Measurements from ENCODE around the gene ARHGAP15. TPM values are rescaled to one million over a fixed set of nuclear protein-coding genes. Genes with fewer than 3 reads are reported as not detected.

The ARHGAP15 gene
- polyA plus RNA-seq, 2 of the 4 experiments (the other 2 are of a cell fraction): 0.34 TPM; not detected in 1

DNA sequence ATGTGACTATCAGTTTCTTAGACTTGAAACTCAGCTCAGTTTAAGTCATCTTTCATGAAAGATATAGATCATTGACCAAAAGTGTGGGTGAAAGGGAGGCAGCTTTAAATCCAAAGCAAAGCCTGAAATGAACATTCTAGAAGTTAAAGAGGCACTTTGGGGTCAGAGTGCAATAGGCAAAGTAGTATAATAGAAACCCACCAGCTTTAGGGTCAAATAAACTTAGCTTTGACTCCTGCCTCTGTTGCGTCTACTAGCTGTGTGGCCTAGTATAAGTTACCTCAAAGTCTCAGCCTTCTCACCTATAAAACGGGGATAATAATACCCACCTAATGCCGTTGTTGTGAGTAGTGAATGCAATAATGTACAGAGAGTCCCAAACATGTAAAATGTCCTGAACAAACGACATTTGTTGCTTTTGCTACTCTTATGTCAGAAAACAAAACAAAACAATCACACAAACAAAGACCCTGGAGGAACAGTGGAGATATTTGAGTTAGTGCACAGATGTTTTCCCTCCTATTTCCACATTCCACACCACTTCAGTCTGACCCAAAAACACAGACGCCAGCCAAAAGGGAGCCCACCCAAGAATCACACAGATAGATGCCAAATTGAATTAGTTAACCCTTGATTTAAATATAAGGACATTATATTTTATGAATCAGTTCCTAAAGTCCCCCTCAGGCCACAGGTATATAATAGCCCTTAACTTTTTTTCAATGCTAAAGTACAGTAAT is 657.0 kb downstream of the ARHGAP15 start:
- Histone ChIP-seq H3K9me3 (no peaks in the 10 kb centered on the region), H3K4me3 (no peak overlapping the region), H3K4me1 (no peaks in the 10 kb centered on the region), H3K27ac (no peak overlapping the region), H3K4me2 (no peak overlapping the region)
- ChIA-PET CTCF (no interaction called here), POLR2A (no interaction called here)
- ATAC-seq (no peak), DNase-seq (ENCODE audit: low read depth in 1 of 2, low spot score in 1 of 2) (no peak), FAIRE-seq (no peak)
- WGBS (ENCODE audit: missing lambda C conversion rate): 29% methylated on average over 5 of the region's 5 CpGs
- TF ChIP-seq, protein P1, sequence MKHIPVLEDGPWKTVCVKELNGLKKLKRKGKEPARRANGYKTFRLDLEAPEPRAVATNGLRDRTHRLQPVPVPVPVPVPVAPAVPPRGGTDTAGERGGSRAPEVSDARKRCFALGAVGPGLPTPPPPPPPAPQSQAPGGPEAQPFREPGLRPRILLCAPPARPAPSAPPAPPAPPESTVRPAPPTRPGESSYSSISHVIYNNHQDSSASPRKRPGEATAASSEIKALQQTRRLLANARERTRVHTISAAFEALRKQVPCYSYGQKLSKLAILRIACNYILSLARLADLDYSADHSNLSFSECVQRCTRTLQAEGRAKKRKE (CRISPR knock-in tag; IDR thresholded peaks at IDR 0.05; ENCODE audit: low read depth): no peak
- no peak for TF ChIP-seq EHF (CRISPR knock-in tag; IDR thresholded peaks at IDR 0.05)
- no peak for TF ChIP-seq MYC (IDR thresholded peaks at IDR 0.05; ENCODE audit: borderline replicate concordance, low read length)
- TF ChIP-seq, protein P2, sequence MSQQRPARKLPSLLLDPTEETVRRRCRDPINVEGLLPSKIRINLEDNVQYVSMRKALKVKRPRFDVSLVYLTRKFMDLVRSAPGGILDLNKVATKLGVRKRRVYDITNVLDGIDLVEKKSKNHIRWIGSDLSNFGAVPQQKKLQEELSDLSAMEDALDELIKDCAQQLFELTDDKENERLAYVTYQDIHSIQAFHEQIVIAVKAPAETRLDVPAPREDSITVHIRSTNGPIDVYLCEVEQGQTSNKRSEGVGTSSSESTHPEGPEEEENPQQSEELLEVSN (IDR thresholded peaks at IDR 0.05; ENCODE audit: borderline replicate concordance, low read depth): no peak
- no peak for TF ChIP-seq KDM1A (IDR thresholded peaks at IDR 0.05; ENCODE audit: low read depth)
- TF ChIP-seq, protein P3, sequence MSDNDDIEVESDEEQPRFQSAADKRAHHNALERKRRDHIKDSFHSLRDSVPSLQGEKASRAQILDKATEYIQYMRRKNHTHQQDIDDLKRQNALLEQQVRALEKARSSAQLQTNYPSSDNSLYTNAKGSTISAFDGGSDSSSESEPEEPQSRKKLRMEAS (IDR thresholded peaks at IDR 0.05): no peak
- TF ChIP-seq CHD2 (IDR thresholded peaks at IDR 0.05; ENCODE audit: low read length, partially characterized antibody): no peak
- TF ChIP-seq HEYL (CRISPR knock-in tag; IDR thresholded peaks at IDR 0.05): no peak
- no peak for TF ChIP-seq FOSB (CRISPR knock-in tag; IDR thresholded peaks at IDR 0.05)
- no peak for TF ChIP-seq NFE2L2 (conservative IDR thresholded peaks at IDR 0.05; ENCODE audit: low read length)
- TF ChIP-seq TFCP2L1 (CRISPR knock-in tag; IDR thresholded peaks at IDR 0.05): no peak
- TF ChIP-seq, protein P4, sequence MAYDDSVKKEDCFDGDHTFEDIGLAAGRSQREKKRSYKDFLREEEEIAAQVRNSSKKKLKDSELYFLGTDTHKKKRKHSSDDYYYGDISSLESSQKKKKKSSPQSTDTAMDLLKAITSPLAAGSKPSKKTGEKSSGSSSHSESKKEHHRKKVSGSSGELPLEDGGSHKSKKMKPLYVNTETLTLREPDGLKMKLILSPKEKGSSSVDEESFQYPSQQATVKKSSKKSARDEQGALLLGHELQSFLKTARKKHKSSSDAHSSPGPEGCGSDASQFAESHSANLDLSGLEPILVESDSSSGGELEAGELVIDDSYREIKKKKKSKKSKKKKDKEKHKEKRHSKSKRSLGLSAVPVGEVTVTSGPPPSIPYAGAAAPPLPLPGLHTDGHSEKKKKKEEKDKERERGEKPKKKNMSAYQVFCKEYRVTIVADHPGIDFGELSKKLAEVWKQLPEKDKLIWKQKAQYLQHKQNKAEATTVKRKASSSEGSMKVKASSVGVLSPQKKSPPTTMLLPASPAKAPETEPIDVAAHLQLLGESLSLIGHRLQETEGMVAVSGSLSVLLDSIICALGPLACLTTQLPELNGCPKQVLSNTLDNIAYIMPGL (CRISPR knock-in tag; IDR thresholded peaks at IDR 0.05; ENCODE audit: borderline replicate concordance): no peak
- no peak for TF ChIP-seq CEBPB (IDR thresholded peaks at IDR 0.05)
- TF ChIP-seq, protein P5, sequence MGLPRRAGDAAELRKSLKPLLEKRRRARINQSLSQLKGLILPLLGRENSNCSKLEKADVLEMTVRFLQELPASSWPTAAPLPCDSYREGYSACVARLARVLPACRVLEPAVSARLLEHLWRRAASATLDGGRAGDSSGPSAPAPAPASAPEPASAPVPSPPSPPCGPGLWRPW (IDR thresholded peaks at IDR 0.05): no peak
- TF ChIP-seq ZNF302 (CRISPR knock-in tag; IDR thresholded peaks at IDR 0.05): no peak
- no peak for TF ChIP-seq CHD4 (IDR thresholded peaks at IDR 0.05; ENCODE audit: borderline replicate concordance)

DNA sequence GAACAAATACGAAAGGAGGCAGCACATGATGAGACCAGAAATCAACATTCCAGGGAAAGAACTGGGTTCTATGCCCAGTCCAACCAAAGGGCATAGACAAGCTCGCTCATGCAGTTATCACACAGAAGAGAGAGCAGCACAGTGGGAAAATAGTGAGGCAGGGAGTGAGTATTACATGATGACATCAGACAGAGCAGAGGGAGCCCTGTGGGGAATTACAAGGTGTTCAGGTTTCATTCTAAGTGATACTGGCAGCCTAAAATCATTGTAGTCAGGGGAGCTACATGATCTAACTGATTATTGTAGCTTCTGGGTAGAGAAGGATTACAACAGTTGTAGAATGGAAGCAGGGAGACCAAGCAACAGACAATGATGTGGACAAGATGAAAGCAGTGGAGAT is 658.5 kb downstream of the ARHGAP15 start:
- no peak overlapping the region for H3K4me2 ChIP-seq
- H3K4me1 ChIP-seq: no peaks in the 10 kb centered on the region
- no peak for ATAC-seq
- H3K27ac ChIP-seq: no peak overlapping the region
- CTCF ChIA-PET: interaction anchor here (1.1 kb wide), 1 partner anchor 8 kb away, joined by 3 read pairs; no protein-coding TSS in a partner anchor
- no peak for DNase-seq (ENCODE audit: low read depth in 1 of 2, low spot score in 1 of 2)
- WGBS (ENCODE audit: missing lambda C conversion rate): 38% methylated on average over 2 of the region's 2 CpGs
- POLR2A ChIA-PET: no interaction called here
- no peaks in the 10 kb centered on the region for H3K9me3 ChIP-seq
- TF ChIP-seq PHF8 (IDR thresholded peaks at IDR 0.05; ENCODE audit: borderline replicate concordance, low read depth) (no peak), TFCP2L1 (CRISPR knock-in tag; IDR thresholded peaks at IDR 0.05) (no peak), EHMT2 (IDR thresholded peaks at IDR 0.05; ENCODE audit: low read depth) (no peak), KDM5A (IDR thresholded peaks at IDR 0.05) (no peak), ZC3H11A (IDR thresholded peaks at IDR 0.05) (no peak), POLR2AphosphoS2 (conservative IDR thresholded peaks at IDR 0.05; ENCODE audit: low read length) (no peak)
- TF ChIP-seq, protein P2 (IDR thresholded peaks at IDR 0.05; ENCODE audit: borderline replicate concordance, low read depth): no peak
- FAIRE-seq: no peak
- H3K4me3 ChIP-seq: no peak overlapping the region

All from A549 (cell line).